GM12892 (cell line): Measurements from ENCODE around the gene MAP1B.

Source experiments
- POLR2A ChIP-seq: IDR thresholded peaks from 2 replicates; pipeline ENCODE4 v1.6.1; 2011; ENCODE audit warnings: low read depth, low read length, control low read depth
- POLR2AphosphoS5 ChIP-seq: IDR thresholded peaks from 2 replicates; pipeline ENCODE4 v1.6.1; 2011; ENCODE audit warnings: low read depth, low read length, control low read depth
- TAF1 ChIP-seq: IDR thresholded peaks from 2 replicates; pipeline ENCODE4 v1.6.1; 2011; ENCODE audit warnings: low read depth, mild to moderate bottlenecking, control low read depth, low read length, borderline replicate concordance

DNA sequence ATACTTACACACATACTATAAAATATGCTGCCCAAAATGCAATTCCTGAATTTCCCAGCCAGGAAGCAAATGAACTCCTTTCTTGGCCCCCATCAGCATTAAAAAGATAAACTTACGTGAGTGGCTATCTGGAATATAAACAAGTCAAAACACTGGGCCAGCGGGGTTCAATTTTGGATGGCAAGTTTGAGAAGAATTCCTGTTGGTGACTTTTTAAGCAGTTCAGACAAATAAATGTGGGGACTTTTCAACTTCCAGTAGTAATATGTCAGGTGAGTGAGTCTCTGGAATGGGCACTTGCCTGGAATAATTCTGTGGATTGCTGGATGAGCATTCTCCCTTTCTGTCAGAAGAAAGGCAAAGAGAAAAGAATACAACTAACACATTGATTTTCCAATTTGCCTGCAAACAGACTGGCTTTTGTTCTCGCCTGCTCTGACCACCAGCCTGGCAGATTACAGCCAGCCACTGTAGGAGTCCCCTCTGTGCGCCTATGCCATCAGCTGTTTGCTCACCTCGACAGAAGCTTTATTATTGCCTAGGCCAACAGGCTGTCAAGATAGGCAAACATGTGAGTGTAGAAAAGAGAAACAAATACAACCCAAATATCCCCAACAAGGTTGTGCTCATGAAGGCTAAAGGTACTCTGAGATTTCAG lies 134.2 kb downstream of the MAP1B start:
- TF ChIP-seq POLR2A: no peak
- no peak for TF ChIP-seq TAF1
- no peak for TF ChIP-seq POLR2AphosphoS5
